CD14-positive monocyte (primary cell): ENCODE measurements around the gene MACROD2. TPM values are rescaled to one million over a fixed set of nuclear protein-coding genes. Genes with fewer than 3 reads are reported as not detected.

Source experiments
- DNase-seq, 3 donors: peaks; one replicate each; pipeline ENCODE4 v3.0.0-alpha.2; 2011 to 2022
- H2AFZ ChIP-seq: 2 replicates; pipeline ENCODE4 v1.6.0; 2012; ENCODE audit warnings: mild to moderate bottlenecking, low read depth, low read length, inconsistent platforms; ENCODE audit not compliant: insufficient read depth, poor library complexity, severe bottlenecking
- H3K27ac ChIP-seq, 2 donors: 1 replicate in 1 of 2; 2 replicates in 1 of 2; pipeline ENCODE4 v1.5.1; 2012 to 2013; ENCODE audit warnings: low read length in 2 of 2, control low read depth in 1 of 2, inconsistent platforms in 1 of 2, low read depth in 1 of 2, mild to moderate bottlenecking in 1 of 2
- H3K27me3 ChIP-seq, 2 donors: one replicate each; pipeline versions ENCODE4 v1.6.0 to v1.6.1; 2011 to 2013; ENCODE audit warnings: low read length in 2 of 2; ENCODE audit not compliant: control insufficient read depth in 2 of 2, insufficient read depth in 2 of 2
- H3K36me3 ChIP-seq, 2 donors: replicated peaks in 1 of 2; 1 replicate in 1 of 2; 2 replicates in 1 of 2; pipeline versions ENCODE4 v1.5.1 to v1.6.1; 2012 to 2013; ENCODE audit warnings: low read length in 2 of 2, control low read depth in 1 of 2, inconsistent platforms in 1 of 2, mild to moderate bottlenecking in 1 of 2; ENCODE audit not compliant: insufficient read depth in 2 of 2, control insufficient read depth in 1 of 2
- H3K4me1 ChIP-seq, 2 donors: 1 replicate in 1 of 2; 2 replicates in 1 of 2; pipeline versions ENCODE4 v1.5.1 to v1.6.1; 2012 to 2013; ENCODE audit warnings: low read length in 2 of 2, control low read depth in 1 of 2, inconsistent platforms in 1 of 2, mild to moderate bottlenecking in 1 of 2, moderate library complexity in 1 of 2; ENCODE audit not compliant: insufficient read depth in 2 of 2, control insufficient read depth in 1 of 2
- H3K4me2 ChIP-seq: replicated peaks from 2 replicates; pipeline ENCODE3; 2012; ENCODE audit warnings: low read length, moderate library complexity, mild to moderate bottlenecking; ENCODE audit not compliant: poor library complexity, severe bottlenecking; ENCODE audit errors: extremely low read depth
- H3K4me3 ChIP-seq, 3 experiments: fragments of 200-600 bp in 1 of 3; sonication (generic) in 1 of 3; replicated peaks in 1 of 3; 1 replicate in 2 of 3; 2 replicates in 1 of 3; pipeline ENCODE4 v1.5.1; 2011 to 2013; ENCODE audit warnings: low read length in 3 of 3, mild to moderate bottlenecking in 3 of 3, control low read depth in 2 of 3, low read depth in 2 of 3, inconsistent platforms in 1 of 3, moderate library complexity in 1 of 3
- H3K79me2 ChIP-seq: 2 replicates; pipeline ENCODE4 v1.6.0; 2012; ENCODE audit warnings: mild to moderate bottlenecking, control low read depth, inconsistent platforms, low read length, moderate library complexity; ENCODE audit not compliant: insufficient read depth
- H3K9ac ChIP-seq: 2 replicates; pipeline ENCODE4 v1.6.0; 2017; ENCODE audit warnings: low read length, mild to moderate bottlenecking; ENCODE audit not compliant: insufficient read depth, poor library complexity, severe bottlenecking
- H3K9me3 ChIP-seq, 2 donors: replicated peaks in 1 of 2; 1 replicate in 1 of 2; 2 replicates in 1 of 2; pipeline versions ENCODE4 v1.5.1 to v1.6.1; 2012 to 2013; ENCODE audit warnings: low read length in 2 of 2, control low read depth in 1 of 2; ENCODE audit not compliant: control insufficient read depth in 1 of 2, insufficient read depth in 1 of 2
- H4K20me1 ChIP-seq: 2 replicates; pipeline ENCODE4 v1.6.0; 2012; ENCODE audit warnings: mild to moderate bottlenecking, low read length, control low read depth, moderate library complexity; ENCODE audit not compliant: insufficient read depth
- H3K27ac Mint-ChIP-seq, 7 donors: one replicate each; pipeline ENCODE4 v1.8.0; 2020; ENCODE audit warnings: mild to moderate bottlenecking in 7 of 7, mixed read lengths in 7 of 7, moderate library complexity in 6 of 7, inconsistent platforms in 2 of 7
- H3K27me3 Mint-ChIP-seq, 3 donors: one replicate each; pipeline ENCODE4 v1.8.0; 2021 to 2022; ENCODE audit warnings: low read depth in 3 of 3, mild to moderate bottlenecking in 3 of 3, mixed read lengths in 3 of 3, moderate library complexity in 3 of 3, inconsistent platforms in 1 of 3
- H3K36me3 Mint-ChIP-seq, 2 donors: one replicate each; pipeline ENCODE4 v1.8.0; 2020; ENCODE audit warnings: mixed read lengths in 2 of 2, inconsistent platforms in 1 of 2, mild to moderate bottlenecking in 1 of 2
- H3K4me1 Mint-ChIP-seq: one replicate; pipeline ENCODE4 v1.8.0; 2020; ENCODE audit warnings: mild to moderate bottlenecking, mixed read lengths
- H3K4me3 Mint-ChIP-seq, 2 donors: one replicate each; pipeline ENCODE4 v1.8.0; 2020; ENCODE audit warnings: mild to moderate bottlenecking in 2 of 2, mixed read lengths in 2 of 2, moderate library complexity in 1 of 2
- H3K9me3 Mint-ChIP-seq, 7 donors: one replicate each; pipeline ENCODE4 v1.8.0; 2020 to 2022; ENCODE audit warnings: mixed read lengths in 7 of 7, mild to moderate bottlenecking in 6 of 7, moderate library complexity in 6 of 7, inconsistent platforms in 2 of 7
- CTCF ChIP-seq: fragments of 200-600 bp; IDR thresholded peaks from one replicate; pipeline ENCODE4 v1.8.0; 2022; ENCODE audit warnings: antibody characterized with exemption, mild to moderate bottlenecking
- WGBS: methylation state at CpG from one replicate; pipeline ENCODE4 v1.1.5; 2013; ENCODE audit warnings: missing lambda C conversion rate; ENCODE audit not compliant: insufficient coverage; 5-methylcytosine and 5-hydroxymethylcytosine counted together
- intact Hi-C, 2 donors: fragments of 100-400 bp; cut with micrococcal nuclease; formaldehyde crosslinking; loops; one replicate each; pipeline versions ENCODE4 v1.15.0 to v1.15.1; 2023
- polyA plus RNA-seq, 3 donors: library from polyadenylated mRNA; depleted of rRNA in 1 of 3; unstranded in 2 of 3; stranded (reverse) in 1 of 3; fragments of 300-500 nt in 2 of 3; fragments of >200 nt in 1 of 3; fragmentation: Illumina TruSeq in 2 of 3; gene quantifications; 1 replicate in 2 of 3; 2 replicates in 1 of 3; pipeline ENCODE4 v1.2.3, GENCODE V29; 2012 to 2021

MACROD2 gene
- polyA plus RNA-seq, 3 donors, result 0.23 TPM; not detected in 2

DNA sequence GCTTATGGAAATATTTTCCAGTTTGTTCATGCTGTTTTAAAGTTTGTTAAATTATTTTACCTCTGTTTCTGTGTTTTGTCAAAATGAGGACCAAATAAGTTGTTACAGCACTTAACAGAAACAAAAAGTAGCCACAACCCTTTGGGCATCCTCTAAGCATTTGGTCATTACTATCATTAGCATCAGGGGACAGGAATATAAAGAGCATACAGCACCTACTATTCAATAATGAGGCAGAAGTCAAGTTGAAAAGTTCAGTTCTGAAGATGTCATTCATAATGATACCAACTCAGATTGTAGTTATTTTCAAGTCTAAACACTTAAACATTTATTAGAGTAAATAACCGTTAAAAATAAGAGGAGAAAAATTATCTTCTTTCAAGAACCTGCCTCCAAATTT lies 1204.4 kb downstream of the MACROD2 start:
- peaks cover 0 to 3% (median 3%) of the 10 kb centered on the region in 7 donors for H3K9me3 Mint-ChIP-seq
- Histone ChIP-seq H3K4me1 (no peaks in the 10 kb centered on the region), H3K36me3 (no peaks in the 10 kb centered on the region), H4K20me1 (no peaks in the 10 kb centered on the region), H3K27ac (no peak overlapping the region), H3K4me3 (no peak overlapping the region), H3K27me3 (no peaks in the 10 kb centered on the region), H3K79me2 (no peaks in the 10 kb centered on the region), H3K9me3 (no peaks in the 10 kb centered on the region), H2AFZ (no peak overlapping the region), H3K4me2 (no peak overlapping the region), H3K9ac (no peak overlapping the region)
- no peak for TF ChIP-seq CTCF
- WGBS, result no CpG with 5 or more reads among the region's 1 CpG
- no peaks in the 10 kb centered on the region for H3K27me3 Mint-ChIP-seq
- DNase-seq, result no peak
- intact Hi-C loops, result no loop called here
- no peak overlapping the region for H3K27ac Mint-ChIP-seq
- no peak overlapping the region for H3K4me3 Mint-ChIP-seq
- H3K36me3 Mint-ChIP-seq, result no peaks in the 10 kb centered on the region
- no peaks in the 10 kb centered on the region for H3K4me1 Mint-ChIP-seq

- DNase-seq, result no peak
- Histone ChIP-seq H3K4me1 (no peaks in the 10 kb centered on the region), H3K9me3 (no peaks in the 10 kb centered on the region), H3K4me2 (no peak overlapping the region), H3K9ac (no peak overlapping the region), H3K4me3 (no peak overlapping the region), H3K79me2 (no peaks in the 10 kb centered on the region), H2AFZ (no peak overlapping the region), H3K36me3 (no peaks in the 10 kb centered on the region), H3K27me3 (no peaks in the 10 kb centered on the region), H3K27ac (no peak overlapping the region), H4K20me1 (no peaks in the 10 kb centered on the region)
- no peak overlapping the region for H3K27ac Mint-ChIP-seq
- no peaks in the 10 kb centered on the region for H3K36me3 Mint-ChIP-seq
- intact Hi-C loops, result no loop called here
- no peaks in the 10 kb centered on the region for H3K4me1 Mint-ChIP-seq
- H3K9me3 Mint-ChIP-seq, result peaks cover 0 to 3% (median 2%) of the 10 kb centered on the region in 7 donors
- no peaks in the 10 kb centered on the region for H3K27me3 Mint-ChIP-seq
- 100% methylated on average over 1 of the region's 1 CpG for WGBS
- TF ChIP-seq CTCF, result no peak
- H3K4me3 Mint-ChIP-seq, result no peak overlapping the region
Measured at GRCh38 chr20:15200147-15200565, 1204.8 kb downstream of the MACROD2 start.
